NCI-H2029 (cell line): ENCODE measurements around the gene GTF2E1.
A peak's percentile ranks its signal among the peaks of the same experiment; 100 is the strongest.
"Not testable (repeated sequence)": the region's sequence is repeated elsewhere in the genome, so short reads cannot be mapped to it uniquely, and the experiment has no call there.

ENCODE experiments used
- DNase-seq: peaks from one replicate; lab custom pipeline; 2025; lab: John Stamatoyannopoulos, UW

The GTF2E1 gene

DNA sequence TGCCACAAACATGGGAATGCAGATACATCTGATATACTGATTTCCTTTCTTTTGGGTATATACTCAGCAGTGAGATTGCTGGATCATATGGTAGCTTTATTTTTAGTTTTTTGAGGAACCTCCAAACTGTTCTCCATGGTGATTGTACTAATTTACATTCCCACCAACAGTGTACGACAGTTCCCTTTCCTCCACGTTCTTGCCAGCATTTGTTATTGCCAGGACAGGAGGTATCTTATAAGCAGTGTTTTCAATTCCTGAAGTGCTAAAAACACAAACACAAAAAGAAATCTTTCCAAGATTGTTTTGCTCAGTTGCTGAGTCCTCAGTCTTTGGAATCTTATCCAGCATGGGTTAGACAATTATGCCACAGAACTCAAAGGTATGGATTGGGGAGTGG lies 13.5 kb downstream of the GTF2E1 start:
- DNase-seq: no peak

DNA sequence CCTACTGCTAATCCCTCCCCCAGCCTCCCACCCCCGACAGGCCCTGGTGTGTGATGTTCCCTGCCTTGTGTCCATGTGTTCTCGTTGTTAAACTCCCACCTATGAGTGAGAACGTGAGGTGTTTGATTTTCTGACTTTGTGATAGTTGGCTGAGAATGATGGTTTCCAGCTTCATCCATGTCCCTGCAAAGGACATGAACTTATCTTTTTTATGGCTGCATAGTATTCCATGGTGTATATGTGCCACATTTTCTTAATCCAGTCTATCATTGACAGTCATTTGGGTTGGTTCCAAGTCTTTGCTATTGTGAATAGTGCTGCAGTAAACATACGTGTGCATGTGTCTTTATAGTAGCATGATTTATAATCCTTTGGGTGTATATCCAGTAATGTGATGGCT lies 16.0 kb downstream of the GTF2E1 start:
- not testable (repeated sequence) for DNase-seq

DNA sequence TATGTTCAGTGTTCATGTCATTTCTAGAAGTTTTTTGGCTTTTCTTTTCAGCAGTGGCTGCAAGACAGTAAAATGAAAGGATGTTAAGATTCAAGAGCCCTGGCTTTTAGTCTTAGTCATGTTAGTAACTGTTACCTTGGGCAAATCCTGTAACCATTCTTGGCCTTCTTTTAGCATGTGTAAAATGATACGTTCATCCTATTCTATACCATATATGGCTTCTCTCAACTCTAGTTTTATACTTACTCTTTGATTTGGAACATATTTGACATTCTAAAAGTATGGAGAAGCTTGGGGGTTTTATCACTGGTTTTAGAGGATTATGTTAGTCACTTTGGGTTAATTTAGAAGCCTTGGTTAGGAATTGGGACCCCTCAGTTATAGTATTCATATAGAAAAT lies 20.1 kb downstream of the GTF2E1 start:
- no peak for DNase-seq

- no peak for DNase-seq
Measured at GRCh38 chr3:120763601-120764000, 21.1 kb downstream of the GTF2E1 start.

DNA sequence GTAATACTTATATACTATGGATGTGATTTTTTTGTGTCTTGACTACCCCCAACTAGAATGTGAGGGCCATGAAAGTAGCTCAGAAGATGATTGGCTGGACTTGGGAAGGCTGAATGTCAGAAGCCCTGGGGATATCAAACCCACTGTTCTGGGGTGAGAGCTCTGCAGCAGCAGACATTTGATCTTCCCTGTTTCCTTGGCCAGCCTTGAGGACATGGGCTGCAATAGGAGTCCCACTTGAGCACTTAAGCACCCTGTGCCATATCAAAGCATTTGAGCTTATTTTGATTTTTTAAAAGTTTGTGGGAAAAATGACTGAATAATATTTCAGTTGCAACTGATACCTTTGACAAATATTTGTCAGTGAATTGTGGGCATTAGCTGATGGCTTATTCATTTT lies 21.7 kb downstream of the GTF2E1 start:
- no peak for DNase-seq

DNA sequence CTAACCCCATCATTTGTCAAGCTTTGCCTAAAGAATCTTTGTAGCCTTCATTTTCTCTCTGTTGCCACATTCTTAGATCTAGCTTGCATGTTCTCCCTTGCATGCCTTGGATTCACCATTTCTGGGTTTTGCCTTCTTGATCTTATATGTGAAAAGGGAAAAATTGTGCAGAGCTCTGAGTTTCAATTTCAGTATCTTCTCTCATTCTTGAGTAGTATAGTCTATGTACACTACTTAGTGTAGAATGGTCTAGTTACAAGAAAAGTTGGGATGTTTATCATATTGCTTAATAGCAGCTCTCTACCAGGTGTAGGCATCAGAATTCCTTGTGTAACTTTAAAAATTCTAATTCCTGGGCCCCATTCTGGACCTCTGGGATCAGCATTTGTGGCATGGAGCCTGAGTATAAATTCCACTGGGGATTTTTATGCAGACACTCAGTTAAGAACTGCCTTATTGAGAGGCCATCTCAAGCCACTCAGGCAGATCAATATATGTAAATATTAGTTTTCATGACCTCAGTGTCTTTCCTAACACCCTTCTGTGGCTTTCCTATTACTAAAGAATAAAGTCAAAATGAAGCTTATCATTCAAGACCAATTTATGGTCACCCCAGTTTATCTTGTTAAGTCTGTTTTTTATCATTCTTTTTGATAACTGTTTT lies 23.4 kb downstream of the GTF2E1 start:
- no peak for DNase-seq

DNA sequence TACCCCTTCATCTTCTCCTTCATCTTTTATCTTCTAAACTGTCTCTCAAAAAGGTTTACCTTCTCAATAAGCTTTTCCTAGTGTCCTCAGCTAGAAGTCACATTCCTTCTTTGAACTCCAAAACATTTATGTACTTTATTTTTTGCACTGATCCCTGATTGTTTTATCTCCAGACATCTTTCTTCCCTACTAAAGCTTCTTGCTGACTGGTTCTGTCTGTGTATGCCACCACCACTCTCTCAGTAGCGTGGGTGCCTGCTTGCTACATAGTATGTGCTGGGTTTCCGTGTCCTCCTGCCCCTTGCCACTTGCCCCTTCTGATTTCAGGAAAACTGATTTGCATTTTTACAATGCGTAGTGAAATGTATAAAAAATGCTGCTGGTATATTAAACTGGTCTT lies 24.0 kb downstream of the GTF2E1 start:
- DNase-seq: no peak

DNA sequence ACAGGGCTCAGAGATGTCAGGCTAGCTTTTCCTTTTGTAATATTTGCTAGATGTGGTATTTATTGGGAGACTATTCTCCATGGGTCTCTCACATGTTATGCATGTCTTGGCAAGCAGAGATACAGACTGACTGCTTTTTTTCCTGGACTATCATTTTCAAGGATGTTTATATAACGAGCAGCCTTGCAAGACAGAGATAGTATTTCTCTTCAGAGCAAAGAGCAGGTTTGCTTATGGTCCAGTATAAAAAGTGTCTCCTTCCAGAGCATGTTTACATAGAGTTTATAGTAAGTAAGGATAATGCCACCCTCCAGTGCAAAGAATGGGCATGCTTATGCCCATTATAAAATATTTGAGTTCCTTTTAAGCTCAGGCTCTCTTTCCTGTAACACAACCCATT lies 24.6 kb downstream of the GTF2E1 start:
- no peak for DNase-seq

GRCh38 chr3:120769436-120769835 lies 26.9 kb downstream of the GTF2E1 start:
- DNase-seq: no peak

GRCh38 chr3:120770891-120771290 lies 28.3 kb downstream of the GTF2E1 start:
- no peak for DNase-seq

DNA sequence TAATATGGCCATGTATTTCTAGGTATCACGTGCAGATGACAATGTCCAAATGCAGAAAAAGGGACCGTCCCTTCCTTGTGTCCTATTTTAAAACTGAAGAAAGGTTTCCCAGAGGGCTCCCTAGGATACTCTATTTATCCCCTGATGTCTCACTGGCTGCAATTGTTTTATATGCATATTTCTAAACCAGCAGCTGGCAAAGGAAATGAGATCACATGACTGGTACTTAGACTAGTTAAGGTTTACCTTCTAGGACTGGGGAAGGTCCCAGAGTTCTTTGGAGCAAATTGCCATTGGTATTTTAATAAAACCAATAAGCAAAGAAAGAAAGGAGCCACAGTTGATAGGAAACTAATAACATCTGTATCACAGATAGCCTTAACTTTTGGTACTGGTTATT lies 29.5 kb downstream of the GTF2E1 start:
- DNase-seq: no peak

GRCh38 chr3:120773932-120774331 lies 31.4 kb downstream of the GTF2E1 start:
- no peak for DNase-seq

DNA sequence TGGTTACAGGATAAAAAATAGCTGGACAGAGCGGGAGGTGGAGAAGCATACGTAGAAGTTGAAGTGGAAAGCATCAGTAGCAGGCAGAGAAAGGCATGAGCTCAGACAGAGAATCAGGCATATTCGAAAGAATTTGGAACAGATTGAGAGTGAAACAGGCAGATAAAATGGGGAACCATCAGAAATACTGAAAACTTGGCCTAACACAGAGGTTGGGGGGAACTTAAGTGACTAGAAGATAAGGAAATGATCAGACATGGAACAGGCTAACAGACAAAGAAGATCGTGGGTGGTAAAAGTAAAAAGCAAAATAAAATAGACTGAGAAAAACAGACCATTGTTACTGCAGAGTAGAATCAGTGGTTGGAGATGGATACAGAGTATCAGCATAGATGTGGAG lies 32.9 kb downstream of the GTF2E1 start:
- DNase-seq: no peak

DNA sequence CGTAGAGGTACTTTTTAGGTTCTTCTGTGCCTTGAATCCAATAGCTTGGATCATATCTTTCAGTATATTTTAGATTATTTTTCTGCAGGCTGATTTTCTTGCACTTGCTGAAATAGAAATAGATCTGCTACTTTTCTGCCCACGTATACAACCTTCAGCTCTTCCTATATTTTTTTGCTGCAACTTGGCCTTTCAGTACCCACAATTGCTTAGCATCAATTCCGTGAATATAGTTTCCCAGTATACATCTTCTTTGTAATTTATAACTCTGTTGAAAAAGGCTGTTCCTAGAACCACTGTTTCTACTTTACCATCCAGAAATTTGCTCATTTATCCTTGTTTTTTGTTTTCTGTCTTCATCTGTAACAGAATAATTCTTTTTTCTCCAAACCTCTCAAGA lies 36.2 kb downstream of the GTF2E1 start:
- no peak for DNase-seq

DNA sequence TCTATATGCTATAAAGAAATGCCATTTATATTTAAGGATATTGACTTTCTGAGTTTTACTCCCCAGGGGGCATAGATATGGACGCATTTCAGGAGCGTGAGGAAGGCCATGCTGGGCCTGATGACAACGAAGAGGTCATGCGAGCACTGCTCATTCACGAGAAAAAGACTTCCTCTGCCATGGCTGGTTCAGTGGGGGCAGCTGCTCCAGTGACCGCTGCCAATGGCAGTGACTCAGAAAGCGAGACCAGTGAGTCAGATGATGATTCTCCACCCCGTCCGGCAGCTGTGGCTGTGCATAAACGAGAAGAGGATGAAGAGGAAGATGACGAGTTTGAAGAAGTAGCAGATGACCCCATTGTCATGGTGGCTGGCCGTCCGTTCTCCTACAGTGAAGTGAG lies 38.4 kb downstream of the GTF2E1 start:
- no peak for DNase-seq

GRCh38 chr3:120785832-120786231 lies 43.3 kb downstream of the GTF2E1 start:
- DNase-seq: not testable (repeated sequence)

DNA sequence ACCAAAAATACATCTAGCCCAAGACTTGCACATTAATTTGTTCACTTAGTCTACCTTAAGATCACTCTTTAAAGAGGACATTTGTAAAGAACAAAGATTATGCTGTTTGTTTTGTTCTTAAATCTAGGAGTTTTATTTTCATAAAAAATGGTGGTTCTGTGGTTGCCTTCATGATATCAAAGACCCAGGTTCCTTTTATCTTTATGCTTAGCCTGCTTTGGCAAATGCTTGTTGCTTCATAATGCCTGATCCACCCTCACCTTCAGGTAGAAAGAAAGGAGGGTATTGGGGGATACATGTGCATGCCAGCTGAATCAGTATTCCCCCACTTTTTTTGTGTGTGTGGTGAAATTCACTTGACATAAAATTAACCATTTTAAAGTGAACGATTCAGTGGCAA lies 48.5 kb downstream of the GTF2E1 start:
- no peak for DNase-seq

GRCh38 chr3:120791913-120792312 lies 49.4 kb downstream of the GTF2E1 start:
- no peak for DNase-seq

DNA sequence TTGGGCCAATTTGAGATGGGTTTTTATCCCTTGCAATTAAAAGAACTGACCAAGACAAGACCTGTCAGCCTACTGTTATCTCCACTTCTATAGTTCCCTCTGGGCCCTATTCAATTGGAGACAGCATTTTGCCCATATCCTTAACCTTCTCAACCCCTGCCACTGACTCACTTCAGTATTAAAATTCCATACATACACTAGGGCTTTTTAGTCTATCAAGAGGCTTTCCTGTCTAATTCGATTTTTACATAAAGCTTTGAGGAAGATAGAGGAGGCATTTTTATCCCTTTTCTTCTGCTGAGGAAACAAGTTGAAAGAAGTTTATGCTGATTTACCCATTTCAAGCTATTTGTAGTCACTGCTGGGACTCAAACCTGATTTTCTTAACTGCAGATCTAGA lies 51.1 kb downstream of the GTF2E1 start:
- DNase-seq: no peak

DNA sequence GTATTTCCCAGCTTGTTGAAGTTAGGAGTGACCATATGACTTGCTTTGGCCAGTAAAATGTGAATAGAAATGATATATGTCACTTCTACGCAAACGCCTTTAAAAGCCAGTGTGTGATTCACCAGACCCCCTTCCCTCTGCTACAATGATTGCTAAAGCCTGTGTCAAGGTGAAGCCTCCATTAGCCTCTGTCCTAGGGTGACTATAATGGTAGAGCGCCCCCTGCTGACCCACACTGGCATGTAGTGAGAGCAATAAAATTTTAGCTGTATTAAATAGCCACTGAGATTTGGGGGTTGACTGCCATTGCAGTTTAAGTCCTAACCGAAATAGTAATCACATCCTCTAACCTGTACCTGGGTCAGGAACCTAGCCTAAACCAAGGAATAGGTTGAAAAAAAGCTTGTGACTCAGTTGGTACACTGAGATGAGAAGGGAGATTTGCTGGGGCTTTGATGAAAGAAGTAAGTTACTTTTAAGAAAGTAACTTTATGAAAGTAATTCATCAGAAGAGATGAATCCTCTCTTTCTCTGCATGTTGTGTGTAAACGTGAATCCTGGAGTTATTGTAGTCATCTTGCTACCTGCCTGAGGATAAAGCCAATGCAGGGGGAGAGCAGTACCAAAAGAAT lies 52.6 kb downstream of the GTF2E1 start:
- peak; percentile 50 for DNase-seq

GRCh38 chr3:120795959-120796358 lies 53.4 kb downstream of the GTF2E1 start:
- DNase-seq: no peak

DNA sequence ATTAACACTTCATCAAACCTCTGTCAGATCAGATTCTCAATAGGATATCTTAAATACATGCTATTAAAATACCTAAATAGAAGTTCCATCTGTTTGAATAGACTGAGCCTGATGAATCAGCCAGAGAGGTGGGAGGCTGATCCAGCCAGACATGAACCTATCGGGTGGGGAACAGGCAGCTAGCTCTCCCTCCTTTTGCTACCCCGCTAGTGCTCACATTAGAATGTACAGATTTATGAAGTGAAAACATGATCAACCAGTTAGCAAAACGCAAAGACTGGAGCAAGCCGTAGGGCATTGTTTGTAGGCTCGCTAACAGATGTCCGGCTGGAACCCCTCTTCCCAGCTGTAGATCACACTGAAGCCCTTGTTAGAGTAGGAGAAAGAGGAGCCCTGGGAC lies 54.4 kb downstream of the GTF2E1 start:
- no peak for DNase-seq

- DNase-seq: no peak
Measured at GRCh38 chr3:120797857-120798256, 55.3 kb downstream of the GTF2E1 start.

GRCh38 chr3:120798346-120798745 lies 55.8 kb downstream of the GTF2E1 start:
- DNase-seq: no peak
